ENCODE results near the gene IL4I1. TPM values are rescaled to one million over a fixed set of nuclear protein-coding genes. Genes with fewer than 3 reads are reported as not detected.

The IL4I1 gene
- total RNA-seq, 1 donor from 2014 or later, result 0.90 TPM

GRCh38 chr19:49873129-49873521 lies 23.6 kb downstream of the IL4I1 start:
- H3K4me3 Mint-ChIP-seq (ENCODE audit: unreplicated experiment), result no peak overlapping the region

DNA sequence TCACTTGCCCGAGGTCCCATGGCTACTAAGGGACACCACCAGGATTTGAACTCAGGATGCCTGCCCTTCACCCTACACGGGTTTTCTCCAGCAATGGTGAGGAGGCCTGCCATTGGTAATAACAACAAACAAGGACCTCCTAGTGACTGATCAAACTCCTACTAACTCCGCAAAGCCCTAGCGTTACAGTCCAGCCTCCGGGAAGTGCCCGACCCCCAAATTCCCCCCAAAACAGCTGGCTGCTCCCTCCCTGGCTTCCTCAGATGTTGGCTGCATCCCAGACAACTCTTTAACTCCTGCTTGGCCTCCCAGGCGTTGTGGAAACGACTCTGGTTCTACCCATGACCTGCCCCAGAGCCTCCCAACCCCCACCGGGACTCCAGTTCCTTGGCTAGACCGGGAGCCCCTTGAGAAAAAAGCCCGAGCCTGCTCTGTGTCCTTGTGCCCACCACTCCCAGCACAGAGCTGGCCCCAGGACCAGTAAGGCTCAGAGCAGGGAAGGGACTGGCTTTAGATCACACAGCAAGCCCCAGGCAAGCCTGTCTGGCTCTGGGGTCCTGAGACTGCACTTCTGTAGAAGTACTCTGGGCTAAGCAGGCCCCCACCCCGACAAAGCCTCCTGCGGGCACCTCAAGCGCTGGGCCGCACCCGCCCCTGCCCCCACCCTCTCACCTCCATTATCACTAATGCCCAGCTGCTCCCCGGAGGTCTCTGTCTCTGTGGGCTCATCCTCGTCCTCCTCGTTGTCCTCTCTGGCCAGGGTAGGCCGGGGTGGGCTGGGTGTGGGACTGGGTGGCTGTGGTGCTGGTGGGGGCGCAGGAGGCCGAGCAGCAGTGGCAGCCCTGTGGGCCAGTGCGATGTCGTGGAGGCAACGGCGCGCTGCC lies 24.2 kb downstream of the IL4I1 start:
- Mint-ChIP-seq H3K27me3 (ENCODE audit: unreplicated experiment) (peaks cover 26% of the 10 kb centered on the region), H3K4me3 (ENCODE audit: unreplicated experiment) (peak overlapping the region; percentile 79), H3K27ac (ENCODE audit: unreplicated experiment) (peak overlapping the region; percentile 52), H3K36me3 (ENCODE audit: low read depth, unreplicated experiment) (peaks cover 5% of the 10 kb centered on the region), H3K9me3 (ENCODE audit: unreplicated experiment) (no peaks in the 10 kb centered on the region), H3K4me1 (ENCODE audit: unreplicated experiment) (peaks cover 24% of the 10 kb centered on the region)
- no peak for DNase-seq (ENCODE audit: low spot score)
- TF ChIP-seq, protein P1, sequence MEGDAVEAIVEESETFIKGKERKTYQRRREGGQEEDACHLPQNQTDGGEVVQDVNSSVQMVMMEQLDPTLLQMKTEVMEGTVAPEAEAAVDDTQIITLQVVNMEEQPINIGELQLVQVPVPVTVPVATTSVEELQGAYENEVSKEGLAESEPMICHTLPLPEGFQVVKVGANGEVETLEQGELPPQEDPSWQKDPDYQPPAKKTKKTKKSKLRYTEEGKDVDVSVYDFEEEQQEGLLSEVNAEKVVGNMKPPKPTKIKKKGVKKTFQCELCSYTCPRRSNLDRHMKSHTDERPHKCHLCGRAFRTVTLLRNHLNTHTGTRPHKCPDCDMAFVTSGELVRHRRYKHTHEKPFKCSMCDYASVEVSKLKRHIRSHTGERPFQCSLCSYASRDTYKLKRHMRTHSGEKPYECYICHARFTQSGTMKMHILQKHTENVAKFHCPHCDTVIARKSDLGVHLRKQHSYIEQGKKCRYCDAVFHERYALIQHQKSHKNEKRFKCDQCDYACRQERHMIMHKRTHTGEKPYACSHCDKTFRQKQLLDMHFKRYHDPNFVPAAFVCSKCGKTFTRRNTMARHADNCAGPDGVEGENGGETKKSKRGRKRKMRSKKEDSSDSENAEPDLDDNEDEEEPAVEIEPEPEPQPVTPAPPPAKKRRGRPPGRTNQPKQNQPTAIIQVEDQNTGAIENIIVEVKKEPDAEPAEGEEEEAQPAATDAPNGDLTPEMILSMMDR (IDR thresholded peaks at IDR 0.05; ENCODE audit: unreplicated experiment), result no peak

More at GRCh38 chr19:49873129-49873521, 23.6 kb downstream of the IL4I1 start:
- Mint-ChIP-seq H3K36me3 (ENCODE audit: low read depth, unreplicated experiment) (peaks cover 5% of the 10 kb centered on the region), H3K27me3 (ENCODE audit: unreplicated experiment) (peaks cover 25% of the 10 kb centered on the region), H3K4me1 (ENCODE audit: unreplicated experiment) (peaks cover 26% of the 10 kb centered on the region), H3K9me3 (ENCODE audit: unreplicated experiment) (no peaks in the 10 kb centered on the region), H3K27ac (ENCODE audit: unreplicated experiment) (no peak overlapping the region)
- DNase-seq (ENCODE audit: low spot score), result no peak
- TF ChIP-seq, protein P1 (IDR thresholded peaks at IDR 0.05; ENCODE audit: unreplicated experiment), result no peak

DNA sequence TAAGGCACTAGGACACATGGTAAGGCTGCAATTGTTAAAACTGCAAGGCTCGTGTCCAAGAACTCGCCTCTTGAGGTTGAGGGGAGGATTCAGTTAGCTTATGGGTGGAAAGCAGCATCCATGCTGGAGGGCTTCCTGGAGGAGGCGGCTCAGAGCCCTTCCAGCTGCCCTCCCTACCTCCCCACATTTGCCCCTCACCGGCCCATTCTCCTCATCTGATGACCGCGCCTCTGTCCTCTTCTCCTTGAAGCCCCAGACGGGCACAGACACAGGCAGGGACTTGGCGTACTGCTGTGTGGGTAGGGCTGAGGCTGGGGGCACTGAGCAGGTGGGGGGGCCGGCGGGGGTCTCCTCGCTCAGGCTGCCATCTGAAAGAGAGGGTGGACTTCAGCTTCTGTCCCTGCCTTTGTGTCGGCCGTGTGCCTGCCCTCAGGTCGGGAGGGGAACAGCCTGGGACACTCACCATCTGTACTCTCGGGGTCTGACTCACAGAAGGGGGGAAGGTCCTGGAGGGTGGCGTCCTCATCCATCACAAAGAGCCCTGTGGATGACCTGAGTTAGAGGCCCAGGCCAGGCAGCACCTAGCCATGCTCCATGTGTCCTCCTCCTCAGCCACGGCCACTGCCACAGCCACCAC lies 25.2 kb downstream of the IL4I1 start:
- no peak for DNase-seq (ENCODE audit: low spot score)
- Mint-ChIP-seq H3K9me3 (ENCODE audit: unreplicated experiment) (no peaks in the 10 kb centered on the region), H3K27ac (ENCODE audit: unreplicated experiment) (no peak overlapping the region), H3K4me1 (ENCODE audit: unreplicated experiment) (peaks cover 28% of the 10 kb centered on the region), H3K4me3 (ENCODE audit: unreplicated experiment) (peak overlapping the region; percentile 79), H3K27me3 (ENCODE audit: unreplicated experiment) (peaks cover 28% of the 10 kb centered on the region), H3K36me3 (ENCODE audit: low read depth, unreplicated experiment) (peaks cover 8% of the 10 kb centered on the region)
- TF ChIP-seq, protein P1 (IDR thresholded peaks at IDR 0.05; ENCODE audit: unreplicated experiment), result no peak

DNA sequence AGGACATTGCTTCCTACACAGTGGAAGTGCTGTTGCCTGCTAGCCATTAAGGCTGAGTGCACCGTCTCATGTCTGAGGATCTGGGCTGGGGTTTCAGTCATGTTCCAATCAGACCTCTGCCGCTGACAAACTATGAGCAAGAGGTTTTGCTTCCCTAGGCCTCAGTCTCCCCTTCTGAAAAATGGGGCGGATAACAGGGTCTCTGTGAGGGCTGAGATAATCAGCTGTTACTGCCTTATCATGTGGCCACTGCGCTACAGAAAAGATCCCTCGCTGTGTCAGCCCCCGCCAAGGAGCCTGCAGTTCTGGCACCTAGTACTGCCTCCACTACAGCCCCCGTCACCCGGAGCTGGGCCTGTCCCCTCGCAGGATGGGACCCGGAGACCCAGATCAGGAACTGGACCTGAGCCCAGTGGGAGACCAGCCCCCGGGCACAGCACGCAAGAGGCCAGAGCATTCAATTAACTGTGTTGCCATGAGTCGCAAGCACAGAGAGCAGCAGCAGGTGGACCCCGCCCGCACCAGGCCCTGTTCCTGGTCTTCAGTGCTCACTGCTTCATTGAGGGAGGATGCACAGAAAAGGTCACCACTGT lies 26.3 kb downstream of the IL4I1 start:
- peaks cover 28% of the 10 kb centered on the region for H3K27me3 Mint-ChIP-seq (ENCODE audit: unreplicated experiment)
- H3K4me1 Mint-ChIP-seq (ENCODE audit: unreplicated experiment), result peaks cover 32% of the 10 kb centered on the region
- peaks cover 16% of the 10 kb centered on the region for H3K36me3 Mint-ChIP-seq (ENCODE audit: low read depth, unreplicated experiment)
- TF ChIP-seq, protein P1 (IDR thresholded peaks at IDR 0.05; ENCODE audit: unreplicated experiment), result no peak
- H3K4me3 Mint-ChIP-seq (ENCODE audit: unreplicated experiment), result peak overlapping the region; percentile 87
- DNase-seq (ENCODE audit: low spot score), result no peak
- H3K9me3 Mint-ChIP-seq (ENCODE audit: unreplicated experiment), result no peaks in the 10 kb centered on the region
- H3K27ac Mint-ChIP-seq (ENCODE audit: unreplicated experiment), result peak overlapping the region; percentile 89

Measured in endothelial cell (in vitro differentiated cells).